H54 (cell line): ENCODE results near the gene ARHGAP23.
"Not testable (repeated sequence)": the region's sequence is repeated elsewhere in the genome, so short reads cannot be mapped to it uniquely, and the experiment has no call there.

Source experiments
- DNase-seq: peaks from one replicate; pipeline ENCODE4 v3.0.0; 2011; ENCODE audit warnings: low spot score, mixed read lengths; ENCODE audit not compliant: insufficient read length
- FAIRE-seq: peaks from 3 replicates; lab custom pipeline; 2011; peaks lifted over from hg19 to GRCh38; lab: Jason Lieb, UNC
- POLR2A ChIP-seq: IDR thresholded peaks from 2 replicates; pipeline ENCODE4 v1.6.1; 2011; ENCODE audit warnings: low read depth, mild to moderate bottlenecking, low read length

The ARHGAP23 gene

GRCh38 chr17:38508570-38508950, 80.3 kb downstream of the ARHGAP23 start:
- FAIRE-seq, result no peak
- no peak for TF ChIP-seq POLR2A
- DNase-seq, result no peak

GRCh38 chr17:38508954-38509771, 80.9 kb downstream of the ARHGAP23 start:
- FAIRE-seq (no peak), DNase-seq (peak; percentile 62)
- TF ChIP-seq POLR2A, result no peak

DNA sequence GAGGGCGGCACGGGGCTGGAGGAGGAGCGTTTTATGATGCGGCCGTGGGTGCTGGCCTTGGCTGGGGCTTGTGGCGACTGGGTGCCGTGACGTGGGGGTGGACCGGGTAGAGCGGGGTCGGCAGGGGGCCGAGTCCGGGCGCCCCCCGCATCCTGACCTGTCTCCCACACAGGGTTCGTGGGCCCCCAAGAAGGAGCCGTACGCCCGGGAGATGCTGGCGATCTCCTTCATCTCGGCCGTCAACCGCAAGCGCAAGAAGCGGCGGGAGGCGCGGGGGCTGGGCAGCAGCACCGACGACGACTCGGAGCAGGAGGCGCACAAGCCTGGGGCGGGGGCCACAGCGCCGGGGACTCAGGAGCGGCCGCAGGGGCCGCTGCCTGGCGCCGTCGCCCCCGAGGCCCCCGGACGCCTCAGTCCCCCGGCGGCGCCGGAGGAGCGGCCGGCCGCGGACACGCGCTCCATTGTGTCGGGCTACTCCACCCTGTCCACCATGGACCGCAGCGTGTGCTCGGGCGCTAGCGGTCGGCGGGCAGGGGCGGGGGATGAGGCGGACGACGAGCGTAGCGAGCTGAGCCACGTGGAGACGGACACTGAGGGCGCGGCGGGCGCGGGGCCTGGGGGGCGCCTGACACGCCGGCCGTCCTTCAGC, 81.6 kb downstream of the ARHGAP23 start:
- TF ChIP-seq POLR2A, result no peak
- FAIRE-seq (no peak), DNase-seq (no peak)

DNA sequence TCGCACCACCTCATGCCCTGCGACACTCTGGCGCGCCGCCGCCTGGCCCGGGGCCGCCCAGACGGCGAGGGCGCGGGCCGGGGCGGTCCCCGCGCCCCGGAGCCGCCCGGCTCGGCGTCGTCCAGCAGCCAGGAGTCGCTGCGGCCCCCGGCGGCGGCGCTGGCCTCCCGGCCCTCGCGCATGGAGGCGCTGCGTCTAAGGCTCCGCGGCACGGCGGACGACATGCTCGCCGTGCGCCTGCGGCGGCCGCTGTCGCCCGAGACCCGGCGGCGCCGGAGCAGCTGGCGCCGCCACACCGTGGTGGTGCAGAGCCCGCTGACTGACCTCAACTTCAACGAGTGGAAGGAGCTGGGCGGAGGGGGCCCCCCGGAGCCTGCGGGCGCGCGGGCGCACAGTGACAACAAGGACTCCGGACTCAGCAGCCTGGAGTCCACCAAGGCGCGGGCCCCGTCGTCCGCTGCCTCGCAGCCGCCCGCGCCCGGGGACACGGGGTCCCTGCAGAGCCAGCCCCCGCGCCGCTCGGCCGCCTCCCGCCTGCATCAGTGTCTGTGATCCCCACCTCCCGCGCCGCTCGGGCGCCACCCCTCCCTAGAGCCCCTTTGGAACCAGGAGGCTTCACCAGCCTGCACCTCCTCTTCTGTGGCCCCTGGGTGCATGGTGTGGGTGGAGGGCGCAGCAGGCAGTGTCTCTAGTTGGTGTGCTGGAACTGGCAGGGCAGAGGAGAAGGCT, 82.3 kb downstream of the ARHGAP23 start:
- TF ChIP-seq POLR2A, result no peak
- FAIRE-seq (no peak), DNase-seq (no peak)

DNA sequence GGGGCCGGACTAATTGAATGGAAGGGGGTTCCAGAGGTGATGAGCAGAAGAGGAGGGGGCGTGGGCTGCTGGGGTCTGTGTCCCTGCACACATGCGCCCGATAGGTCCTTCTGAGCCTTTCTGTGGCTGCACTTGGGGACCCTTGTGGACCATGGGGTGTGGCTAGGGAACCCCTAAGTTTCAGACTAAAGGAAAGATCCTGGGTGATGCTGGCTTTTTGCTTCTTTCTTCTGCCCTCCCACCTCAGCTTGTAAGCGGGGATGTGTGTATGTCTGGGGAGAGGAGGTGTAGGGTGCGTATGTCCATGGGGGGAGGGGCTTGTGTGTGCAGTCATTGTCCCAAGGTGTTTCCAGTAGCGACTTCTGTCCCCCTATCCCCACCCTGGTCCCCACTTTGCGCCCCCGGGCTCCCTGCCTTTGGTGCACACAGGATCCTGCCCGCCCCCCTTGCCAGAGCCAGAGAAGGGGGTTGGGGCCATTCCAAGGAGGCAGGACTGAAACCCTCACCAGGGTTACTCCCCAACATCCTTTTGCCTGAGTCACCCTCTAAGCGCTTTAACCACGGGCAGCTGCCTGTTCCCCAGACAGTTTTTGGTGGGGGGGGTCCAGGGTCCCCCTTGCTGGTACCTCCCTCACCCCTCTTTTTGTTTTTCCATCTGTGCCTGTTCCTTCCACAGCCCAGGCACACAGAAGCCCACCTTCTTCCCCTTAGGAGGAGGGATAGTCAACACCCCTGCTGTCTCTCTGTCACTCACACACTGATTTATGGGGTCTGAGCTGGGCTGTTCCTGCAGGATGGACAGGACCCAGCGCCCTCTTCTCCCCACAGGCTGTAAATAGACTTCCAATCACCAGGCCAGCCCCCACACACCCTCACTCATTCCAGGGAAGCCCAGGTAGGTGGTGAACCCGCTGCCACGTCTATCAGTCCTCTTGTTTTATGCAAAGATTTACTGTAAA, 83.2 kb downstream of the ARHGAP23 start:
- DNase-seq (peak; percentile 94), FAIRE-seq (no peak)
- TF ChIP-seq POLR2A, result no peak

DNA sequence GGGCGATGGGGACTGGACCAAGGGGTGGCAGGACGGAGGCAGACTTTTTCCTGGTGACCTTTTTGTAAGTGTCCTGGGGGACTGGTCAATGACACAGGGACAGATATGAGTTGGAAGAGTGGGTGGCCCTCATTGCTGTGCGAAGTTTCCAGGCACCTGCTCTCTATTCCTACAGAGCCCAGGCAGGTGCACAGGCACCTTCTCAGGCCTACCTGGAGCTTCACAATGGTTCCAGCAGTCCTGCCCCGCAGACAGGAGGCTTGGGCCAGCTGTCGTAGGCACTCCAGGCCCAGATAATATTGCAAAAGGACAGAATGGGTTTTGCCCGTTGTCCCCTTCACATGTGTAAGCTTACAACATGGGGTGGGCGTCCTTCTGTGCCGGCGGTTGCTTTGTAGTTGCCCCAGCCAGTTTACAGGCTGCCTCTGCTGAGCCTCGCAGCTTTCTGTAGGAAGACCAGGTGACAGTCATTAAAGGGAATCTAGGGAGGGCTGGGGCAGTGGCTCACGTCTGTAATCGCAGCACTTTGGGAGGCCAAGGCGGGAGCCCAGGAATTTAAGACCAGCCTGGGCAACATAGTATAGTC, 84.3 kb downstream of the ARHGAP23 start:
- FAIRE-seq, result no peak
- TF ChIP-seq POLR2A, result no peak

GRCh38 chr17:38526526-38526925, 98.3 kb downstream of the ARHGAP23 start:
- not testable (repeated sequence) for DNase-seq, FAIRE-seq

More for the DNA sequence above, 84.3 kb downstream of the ARHGAP23 start:
- DNase-seq, result no peak

- not testable (repeated sequence) for DNase-seq, FAIRE-seq
Observed at GRCh38 chr17:38528141-38528540, 99.9 kb downstream of the ARHGAP23 start.

DNA sequence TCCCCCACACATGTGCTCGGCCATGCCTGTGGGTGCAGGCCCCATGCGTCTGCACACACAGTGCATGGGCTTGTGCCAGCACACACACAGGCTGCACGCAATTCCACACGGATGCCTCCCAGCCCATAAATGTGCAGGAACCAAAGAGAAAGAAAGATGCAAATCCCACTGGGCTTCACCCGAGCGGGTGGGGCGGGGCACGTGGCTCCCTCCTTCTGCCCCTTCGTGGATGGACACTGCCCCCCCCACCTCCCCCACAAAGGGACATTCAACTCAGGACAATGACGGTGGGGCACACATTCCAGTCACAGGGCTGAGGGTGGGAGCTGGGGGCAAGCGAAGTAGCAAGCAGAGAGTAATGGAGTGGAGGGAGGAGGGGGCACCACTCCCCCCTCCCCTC, 102.6 kb downstream of the ARHGAP23 start:
- FAIRE-seq, DNase-seq: not testable (repeated sequence)

DNA sequence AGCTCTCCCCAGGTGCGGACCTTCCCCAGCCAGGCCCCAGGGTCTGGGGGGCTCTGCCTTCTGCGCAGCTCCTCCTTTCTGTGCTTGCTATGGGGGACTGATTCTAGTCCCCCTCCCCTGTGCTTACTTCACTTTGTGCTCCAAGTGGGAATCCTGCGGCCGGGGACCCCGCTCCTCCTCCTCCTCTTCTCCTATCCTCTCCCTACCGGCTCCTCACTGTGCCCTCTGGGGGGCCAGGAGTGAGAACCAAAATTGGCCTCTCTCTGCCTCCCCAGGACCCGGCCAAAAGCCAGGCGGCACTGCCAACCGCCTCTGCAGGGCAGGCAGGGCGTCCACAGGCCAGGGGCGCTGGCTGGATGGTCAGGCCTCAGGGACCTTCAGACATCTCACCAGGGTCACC, 103.5 kb downstream of the ARHGAP23 start:
- FAIRE-seq, DNase-seq: not testable (repeated sequence)

GRCh38 chr17:38532451-38532850, 104.2 kb downstream of the ARHGAP23 start:
- DNase-seq (no peak), FAIRE-seq (no peak)

GRCh38 chr17:38533241-38533640, 105.0 kb downstream of the ARHGAP23 start:
- FAIRE-seq, result no peak

More at GRCh38 chr17:38532451-38532850, 104.2 kb downstream of the ARHGAP23 start:
- TF ChIP-seq POLR2A, result no peak

DNA sequence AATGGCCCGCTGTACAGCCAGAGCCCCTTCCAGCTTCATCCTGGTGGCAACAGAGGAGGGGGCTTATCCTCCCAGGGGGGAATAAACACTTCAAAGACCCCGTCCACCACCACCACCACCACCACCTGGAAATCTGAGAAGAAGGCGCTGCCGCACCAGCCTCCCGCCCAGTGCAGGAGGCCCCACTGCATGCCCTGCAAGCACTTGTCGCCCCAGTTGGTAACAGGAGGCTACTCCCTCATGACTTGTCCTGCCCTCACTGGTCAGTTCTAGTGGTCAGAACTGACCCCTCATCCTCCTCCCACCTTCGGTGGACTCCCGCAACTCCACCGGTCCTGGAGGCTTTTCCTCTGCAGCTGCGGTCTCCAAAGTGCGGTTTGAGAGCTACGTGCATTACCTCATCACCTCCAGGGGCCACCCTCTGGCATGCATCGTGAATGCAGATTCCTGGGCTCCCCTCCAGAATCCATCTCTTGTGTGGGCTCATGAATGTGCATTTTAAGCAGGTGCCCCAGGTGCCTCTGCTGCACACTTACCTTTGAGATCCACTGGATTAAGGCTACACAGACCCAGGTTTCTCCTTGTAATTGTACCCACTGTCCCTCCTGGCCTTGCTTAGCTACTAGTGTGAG, 105.7 kb downstream of the ARHGAP23 start:
- TF ChIP-seq POLR2A, result no peak
- FAIRE-seq (no peak), DNase-seq (no peak)

More at GRCh38 chr17:38533241-38533640, 105.0 kb downstream of the ARHGAP23 start:
- TF ChIP-seq POLR2A, result no peak
- DNase-seq, result no peak
